IMR-90 (cell line): Measurements from ENCODE around the gene FBXW11.

ENCODE experiments used
- CEBPB ChIP-seq: IDR thresholded peaks from 2 replicates; pipeline ENCODE4 v1.6.1; 2012; ENCODE audit warnings: low read depth, low read length, improper control_type of control experiment
- MAFK ChIP-seq: IDR thresholded peaks from 2 replicates; pipeline ENCODE4 v1.6.1; 2012; ENCODE audit warnings: low read depth, low read length, improper control_type of control experiment
- MAZ ChIP-seq: IDR thresholded peaks from 2 replicates; pipeline ENCODE4 v1.6.1; 2012; ENCODE audit warnings: low read depth, mild to moderate bottlenecking, low read length, improper control_type of control experiment, moderate library complexity, borderline replicate concordance
- POLR2A ChIP-seq: IDR thresholded peaks from 2 replicates; pipeline ENCODE4 v1.6.1; 2012; ENCODE audit warnings: mild to moderate bottlenecking, low read depth, low read length
- RCOR1 ChIP-seq: IDR thresholded peaks from 2 replicates; pipeline ENCODE4 v1.6.1; 2012; ENCODE audit warnings: mild to moderate bottlenecking, low read length, improper control_type of control experiment; ENCODE audit not compliant: insufficient replicate concordance
- TF ChIP-seq, protein P1 (sequence below): fragments of 150-350 bp; IDR thresholded peaks from 2 replicates; pipeline ENCODE4 v1.6.1; 2017; ENCODE audit warnings: mild to moderate bottlenecking, antibody characterized with exemption, low read length, low read depth
- TF ChIP-seq, protein P2 (sequence below): conservative IDR thresholded peaks from 2 replicates; pipeline ENCODE4 v1.5.1; 2012; ENCODE audit warnings: mild to moderate bottlenecking, low read depth, low read length, improper control_type of control experiment

DNA sequence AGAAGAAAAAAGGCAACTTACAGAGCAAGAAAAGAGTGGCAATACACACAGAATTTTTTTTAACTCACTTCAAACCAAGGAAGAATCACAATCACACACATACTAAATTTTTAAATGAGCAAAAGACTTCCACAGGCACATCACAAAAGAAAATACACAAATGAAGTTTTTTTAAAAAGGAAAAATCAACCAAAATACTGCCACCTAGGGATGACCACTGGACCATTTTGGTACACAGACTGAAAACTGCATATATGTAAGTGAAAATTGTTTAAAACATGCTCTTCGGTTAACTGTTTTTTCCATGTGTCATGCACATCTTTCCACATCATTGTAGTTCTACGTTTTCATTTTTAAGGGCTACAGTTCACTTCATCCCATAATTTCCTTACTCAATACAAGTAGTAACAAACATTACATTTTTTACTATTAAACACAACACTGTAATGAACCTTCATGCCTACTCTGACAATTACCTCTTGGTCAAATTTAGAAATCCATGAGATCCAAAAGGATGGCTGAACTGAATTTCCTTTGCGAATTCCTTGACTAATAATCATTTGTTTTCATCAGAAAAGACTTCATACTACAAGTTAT, 79.0 kb downstream of the FBXW11 start:
- TF ChIP-seq, protein P1, sequence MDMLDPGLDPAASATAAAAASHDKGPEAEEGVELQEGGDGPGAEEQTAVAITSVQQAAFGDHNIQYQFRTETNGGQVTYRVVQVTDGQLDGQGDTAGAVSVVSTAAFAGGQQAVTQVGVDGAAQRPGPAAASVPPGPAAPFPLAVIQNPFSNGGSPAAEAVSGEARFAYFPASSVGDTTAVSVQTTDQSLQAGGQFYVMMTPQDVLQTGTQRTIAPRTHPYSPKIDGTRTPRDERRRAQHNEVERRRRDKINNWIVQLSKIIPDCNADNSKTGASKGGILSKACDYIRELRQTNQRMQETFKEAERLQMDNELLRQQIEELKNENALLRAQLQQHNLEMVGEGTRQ: no peak
- TF ChIP-seq, protein P2, sequence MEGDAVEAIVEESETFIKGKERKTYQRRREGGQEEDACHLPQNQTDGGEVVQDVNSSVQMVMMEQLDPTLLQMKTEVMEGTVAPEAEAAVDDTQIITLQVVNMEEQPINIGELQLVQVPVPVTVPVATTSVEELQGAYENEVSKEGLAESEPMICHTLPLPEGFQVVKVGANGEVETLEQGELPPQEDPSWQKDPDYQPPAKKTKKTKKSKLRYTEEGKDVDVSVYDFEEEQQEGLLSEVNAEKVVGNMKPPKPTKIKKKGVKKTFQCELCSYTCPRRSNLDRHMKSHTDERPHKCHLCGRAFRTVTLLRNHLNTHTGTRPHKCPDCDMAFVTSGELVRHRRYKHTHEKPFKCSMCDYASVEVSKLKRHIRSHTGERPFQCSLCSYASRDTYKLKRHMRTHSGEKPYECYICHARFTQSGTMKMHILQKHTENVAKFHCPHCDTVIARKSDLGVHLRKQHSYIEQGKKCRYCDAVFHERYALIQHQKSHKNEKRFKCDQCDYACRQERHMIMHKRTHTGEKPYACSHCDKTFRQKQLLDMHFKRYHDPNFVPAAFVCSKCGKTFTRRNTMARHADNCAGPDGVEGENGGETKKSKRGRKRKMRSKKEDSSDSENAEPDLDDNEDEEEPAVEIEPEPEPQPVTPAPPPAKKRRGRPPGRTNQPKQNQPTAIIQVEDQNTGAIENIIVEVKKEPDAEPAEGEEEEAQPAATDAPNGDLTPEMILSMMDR: peak; percentile 52
- TF ChIP-seq CEBPB (no peak), POLR2A (no peak), RCOR1 (no peak), MAZ (no peak), MAFK (no peak)
